ENCODE data around the gene TNKS2. TPM values are rescaled to one million over a fixed set of nuclear protein-coding genes. Genes with fewer than 3 reads are reported as not detected.

The TNKS2 gene
- total RNA-seq, 2 donors from 2014 or later = 22.5 to 31.7 TPM

Other genes with a start within 250 kb of the TNKS2 start
- not detected for gene PPP1R3C, start 165.4 kb upstream of the TNKS2 start, total RNA-seq
- gene FGFBP3, start 111.1 kb downstream of the TNKS2 start, total RNA-seq = 1 to 10 TPM in 1 of 2 donors, under 1 TPM in 1; 0.81 to 1.5 TPM
- gene BTAF1, start 125.3 kb downstream of the TNKS2 start, total RNA-seq = 10 to 100 TPM; 57.2 to 74.0 TPM

Data from natural killer cell treated with Interleukin-12 subunit alpha and Interleukin-12 subunit beta and Interleukin-15 and Interleukin-18, amount 100 ng/mL, for 72 hours (primary cell).